ENCODE data around the gene WDFY4.

WDFY4 gene

GRCh38 chr10:48872234-48872633, 187.6 kb downstream of the WDFY4 start:
- no peak for TF ChIP-seq CTCF (IDR thresholded peaks at IDR 0.05)

- TF ChIP-seq CTCF (IDR thresholded peaks at IDR 0.05), result no peak
Measured at GRCh38 chr10:48878091-48878490, 193.4 kb downstream of the WDFY4 start.

GRCh38 chr10:48879451-48879850, 194.8 kb downstream of the WDFY4 start:
- no peak for TF ChIP-seq CTCF (IDR thresholded peaks at IDR 0.05)

- no peak for TF ChIP-seq CTCF (IDR thresholded peaks at IDR 0.05)
Measured at GRCh38 chr10:48880016-48880705, 195.5 kb downstream of the WDFY4 start.

GRCh38 chr10:48881937-48882336, 197.3 kb downstream of the WDFY4 start:
- TF ChIP-seq CTCF (IDR thresholded peaks at IDR 0.05), result no peak

- TF ChIP-seq CTCF (IDR thresholded peaks at IDR 0.05), result no peak
Measured at GRCh38 chr10:48882881-48883280, 198.2 kb downstream of the WDFY4 start.

GRCh38 chr10:48883701-48884100, 199.0 kb downstream of the WDFY4 start:
- no peak for TF ChIP-seq CTCF (IDR thresholded peaks at IDR 0.05)

All from LNCAP (cell line).